ELR (cell line): ENCODE data around the gene RAB10.

ENCODE experiments used
- DNase-seq: peaks from one replicate; pipeline ENCODE4 v3.0.0-alpha.2; 2015; ENCODE audit warnings: low read depth

Gene RAB10

DNA sequence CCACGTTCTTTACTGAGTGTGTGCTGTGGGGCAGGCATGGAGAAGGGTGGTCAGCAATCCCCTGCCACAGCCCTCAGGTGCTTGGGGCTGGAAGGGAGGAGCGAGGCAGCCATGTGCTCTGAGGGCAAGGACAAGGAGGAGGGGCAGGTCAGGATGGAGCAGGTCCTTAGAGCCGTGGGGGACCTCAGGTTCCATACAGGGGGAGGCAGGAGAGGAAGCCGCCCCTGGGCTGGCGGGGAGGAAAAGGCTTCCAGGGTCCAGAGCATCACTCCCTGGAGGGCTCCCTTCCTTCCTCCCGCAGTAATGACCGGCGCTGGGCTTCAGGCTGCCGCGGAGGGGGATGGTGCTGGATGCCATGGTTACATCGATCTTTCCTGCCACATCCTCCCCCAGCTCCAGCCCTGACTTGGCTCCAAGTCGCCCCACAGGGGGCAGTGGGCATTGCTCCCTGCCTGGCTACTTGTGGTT, 145.6 kb downstream of the RAB10 start:
- no peak for DNase-seq

DNA sequence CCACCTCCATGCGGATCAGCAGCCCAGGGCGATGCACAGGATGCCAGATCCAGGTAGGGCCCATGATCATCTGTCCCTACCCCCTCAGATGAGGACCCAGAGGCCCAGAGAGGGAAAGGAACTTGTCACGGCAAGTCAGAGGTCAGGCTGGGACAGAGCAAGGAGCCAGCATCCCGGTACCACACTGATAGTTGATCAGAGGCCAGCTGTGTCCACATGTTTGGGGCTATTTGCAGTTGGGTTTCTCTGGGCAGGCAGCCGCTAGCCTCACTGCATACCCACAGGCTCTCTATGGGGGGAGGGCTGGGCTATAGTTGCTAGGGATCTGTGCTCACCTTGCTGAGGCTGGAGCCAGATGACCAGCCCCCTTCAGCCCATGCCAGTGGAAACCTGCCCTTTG, 148.6 kb downstream of the RAB10 start:
- no peak for DNase-seq

DNA sequence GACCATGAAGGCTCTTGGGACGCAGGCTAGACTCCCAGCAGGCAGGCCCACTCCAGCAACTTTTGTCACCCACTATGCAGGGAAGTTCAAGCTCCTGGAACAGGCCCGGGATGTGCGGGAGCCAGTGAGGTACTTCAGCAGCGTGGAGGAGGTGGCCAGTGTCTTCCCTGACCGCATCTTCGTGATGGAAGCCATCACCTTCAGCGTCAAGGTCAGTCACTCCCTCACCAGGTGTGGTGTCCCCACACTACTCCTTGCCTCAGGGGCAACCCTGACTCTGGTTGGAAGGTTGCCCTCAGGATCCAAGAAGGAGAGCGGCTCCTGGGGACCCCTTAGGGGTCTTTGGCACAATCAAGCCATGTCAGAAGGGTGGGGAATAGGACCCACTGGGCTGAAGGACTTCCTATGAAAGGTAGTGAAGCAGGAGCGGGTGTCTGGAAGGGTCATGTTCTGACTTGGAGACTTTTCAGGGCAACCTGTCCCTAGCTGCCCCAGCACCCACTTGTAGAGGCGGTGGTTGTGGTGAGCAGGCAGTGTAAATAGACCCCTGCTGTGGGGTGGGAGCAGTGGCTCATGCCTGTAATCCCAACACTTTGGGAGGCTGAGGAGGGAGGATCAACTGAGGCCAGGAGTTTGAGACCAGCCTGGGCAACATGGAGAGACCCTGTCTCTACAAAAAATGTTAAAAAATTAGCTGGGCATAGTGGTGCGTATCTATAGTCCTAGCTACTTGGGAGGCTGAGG, 149.2 kb downstream of the RAB10 start:
- no peak for DNase-seq

DNA sequence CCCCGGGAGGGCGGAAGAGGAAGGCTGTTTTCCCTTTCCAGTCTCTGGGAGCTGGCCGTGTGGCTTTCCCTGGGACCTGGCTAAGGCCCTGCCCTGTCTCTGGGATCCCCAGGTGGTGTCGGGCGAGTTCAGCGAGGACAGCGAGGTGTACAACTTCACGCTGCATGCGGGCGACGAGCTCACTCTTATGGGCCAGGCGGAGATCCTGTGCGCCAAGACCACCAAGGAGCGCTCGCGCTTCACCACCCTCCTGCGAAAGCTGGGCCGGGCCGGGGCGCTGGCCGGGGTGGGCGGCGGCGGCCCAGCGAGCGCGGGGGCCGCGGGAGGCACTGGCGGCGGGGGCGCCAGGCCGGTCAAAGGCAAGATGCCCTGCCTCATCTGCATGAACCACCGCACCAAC, 150.2 kb downstream of the RAB10 start:
- DNase-seq = no peak

DNA sequence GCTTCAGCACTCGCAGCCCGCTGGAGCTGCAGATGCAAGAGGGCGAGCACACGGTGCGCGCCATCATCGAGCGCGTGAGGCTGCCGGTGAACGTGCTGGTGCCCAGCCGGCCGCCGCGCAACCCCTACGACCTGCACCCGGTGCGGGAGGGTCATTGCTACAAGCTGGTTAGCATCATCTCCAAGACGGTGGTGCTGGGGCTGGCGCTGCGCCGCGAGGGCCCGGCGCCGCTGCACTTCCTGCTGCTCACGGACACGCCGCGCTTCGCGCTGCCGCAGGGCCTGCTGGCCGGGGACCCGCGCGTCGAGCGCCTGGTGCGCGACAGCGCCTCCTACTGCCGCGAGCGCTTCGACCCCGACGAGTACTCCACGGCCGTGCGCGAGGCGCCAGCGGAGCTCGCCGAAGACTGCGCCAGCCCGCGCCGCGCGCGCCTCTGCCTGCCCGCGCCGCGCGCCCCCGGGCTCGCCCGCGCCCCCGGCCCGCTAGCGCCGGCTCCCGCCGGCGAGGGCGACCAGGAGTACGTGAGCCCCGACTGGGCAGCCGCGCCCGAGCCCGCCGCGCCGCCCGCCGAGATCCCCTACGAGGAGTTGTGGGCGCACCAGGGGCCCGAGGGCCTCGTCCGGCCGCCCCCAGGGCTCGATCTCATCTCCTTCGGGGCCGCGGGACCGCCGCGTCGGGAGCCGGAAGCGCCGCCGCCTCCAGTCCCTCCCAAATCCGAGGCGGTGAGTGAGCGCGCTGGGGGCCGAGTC, 150.8 kb downstream of the RAB10 start:
- DNase-seq = no peak

DNA sequence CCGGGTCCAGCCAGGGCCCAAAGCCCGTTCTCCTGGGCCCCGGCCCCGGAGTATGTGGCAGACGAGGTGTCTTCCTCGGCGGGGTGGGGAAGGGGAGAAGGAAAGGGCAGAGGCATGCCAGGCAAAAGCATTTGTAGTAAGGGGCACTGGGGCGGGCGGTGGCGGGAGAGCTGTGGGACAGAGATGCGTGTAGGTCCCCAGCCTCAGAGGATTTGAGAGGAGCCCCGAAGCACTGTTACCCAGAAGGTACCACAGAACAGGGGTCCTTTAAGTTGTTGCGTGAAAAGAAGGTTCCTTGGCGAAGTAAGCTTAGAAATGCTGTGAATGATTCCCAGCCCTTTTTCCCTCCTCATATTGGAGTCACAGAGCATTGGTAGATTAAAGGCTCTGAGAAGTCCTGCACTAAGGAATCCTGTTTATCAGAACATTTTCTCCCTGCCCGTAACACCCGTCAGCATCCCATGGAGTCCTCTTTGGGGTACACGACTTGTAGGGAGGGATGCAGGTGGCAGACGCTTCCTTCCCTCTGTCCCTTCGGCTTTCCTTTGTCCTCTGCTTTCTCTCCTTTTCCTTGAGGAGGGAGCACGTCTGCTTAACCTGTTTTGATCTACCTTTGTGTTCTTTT, 151.5 kb downstream of the RAB10 start:
- no peak for DNase-seq

DNA sequence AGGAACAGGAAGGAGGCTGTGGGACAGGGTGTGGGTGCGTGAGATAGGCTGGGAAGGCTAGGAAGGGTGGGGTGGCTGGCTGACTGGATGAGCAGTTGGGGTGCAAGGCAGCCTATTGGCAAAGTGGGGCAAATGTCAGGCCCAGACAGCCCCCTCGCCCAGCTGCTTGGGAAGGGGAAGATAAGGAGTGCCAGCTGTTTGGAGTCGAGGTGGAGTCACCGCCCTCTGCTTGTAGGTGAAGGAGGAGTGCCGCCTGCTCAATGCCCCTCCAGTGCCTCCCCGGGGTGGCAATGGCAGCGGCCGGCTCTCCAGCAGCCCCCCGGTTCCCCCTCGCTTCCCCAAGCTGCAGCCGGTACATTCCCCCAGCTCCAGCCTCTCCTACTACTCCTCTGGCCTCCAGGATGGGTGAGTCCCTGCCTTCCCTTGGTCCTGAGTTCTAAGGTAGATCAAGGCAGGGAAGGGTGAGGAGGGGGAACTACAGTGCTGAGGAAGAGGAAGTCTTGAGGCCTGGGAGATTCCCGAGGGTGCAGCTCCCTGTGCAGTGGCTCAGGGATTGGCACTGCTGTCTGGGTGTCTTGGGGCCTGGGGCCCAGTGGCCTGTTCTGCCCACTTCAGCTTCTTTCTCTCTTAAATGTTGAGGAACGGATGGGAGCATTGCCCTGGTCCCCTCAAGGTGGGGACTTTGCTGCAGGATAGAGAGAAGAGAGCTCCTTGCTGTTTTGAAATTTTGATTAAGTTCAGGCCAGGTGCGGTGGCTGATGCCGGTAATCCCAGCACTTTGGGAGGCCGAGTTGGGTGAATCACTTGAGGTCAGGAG, 152.3 kb downstream of the RAB10 start:
- no peak for DNase-seq
